HepG2 (cell line): ENCODE measurements around the gene SMAD3.

ENCODE experiments used
- BCL6 ChIP-seq: IDR thresholded peaks from 2 replicates; pipeline ENCODE4 v1.6.1; 2016; ENCODE audit warnings: missing genetic modification reagents, missing compliant biosample characterization
- CAMTA2 ChIP-seq: sonication (generic); formaldehyde crosslinking; IDR thresholded peaks from 2 replicates; pipeline ENCODE4 v1.4.0; 2020; ENCODE audit warnings: mild to moderate bottlenecking, missing genetic modification reagents, borderline replicate concordance
- CTCF ChIP-seq: sonication (generic); formaldehyde crosslinking; IDR thresholded peaks from 2 replicates; pipeline ENCODE4 v1.5.0; 2020; ENCODE audit warnings: mild to moderate bottlenecking, missing genetic modification reagents, moderate library complexity
- EP300 ChIP-seq, 3 experiments: sonication (generic) in 1 of 3; formaldehyde crosslinking in 1 of 3; IDR thresholded peaks; 2 replicates each; pipeline versions ENCODE4 v1.5.1 to v1.6.1; 2011 to 2020; ENCODE audit warnings: low read depth in 2 of 3, low read length in 2 of 3, borderline replicate concordance in 1 of 3, improper control_type of control experiment in 1 of 3, mild to moderate bottlenecking in 1 of 3, missing genetic modification reagents in 1 of 3, moderate library complexity in 1 of 3
- ESRRA ChIP-seq: sonication (generic); formaldehyde crosslinking; IDR thresholded peaks from 2 replicates; pipeline ENCODE4 v1.5.1; 2020; ENCODE audit warnings: mild to moderate bottlenecking, low read depth, missing genetic modification reagents
- JARID2 ChIP-seq: sonication (generic); formaldehyde crosslinking; IDR thresholded peaks from 2 replicates; pipeline ENCODE4 v1.8.1; 2023; ENCODE audit warnings: missing genetic modification reagents, inconsistent platforms; ENCODE audit not compliant: insufficient replicate concordance
- KDM4B ChIP-seq: sonication (generic); formaldehyde crosslinking; IDR thresholded peaks from 2 replicates; pipeline ENCODE4 v1.4.0; 2020; ENCODE audit warnings: missing genetic modification reagents
- NBN ChIP-seq: fragments of 450-650 bp; conservative IDR thresholded peaks from 2 replicates; pipeline ENCODE4 v1.6.1; 2017
- SIN3A ChIP-seq: IDR thresholded peaks from 2 replicates; pipeline ENCODE4 v1.6.1; 2011; ENCODE audit warnings: low read depth, mild to moderate bottlenecking, control low read depth, low read length, borderline replicate concordance
- SP2 ChIP-seq: sonication (generic); formaldehyde crosslinking; IDR thresholded peaks from 2 replicates; pipeline ENCODE4 v1.5.1; 2020; ENCODE audit warnings: mild to moderate bottlenecking, missing genetic modification reagents
- ZBTB7A ChIP-seq: sonication (generic); formaldehyde crosslinking; IDR thresholded peaks from 2 replicates; pipeline ENCODE4 v1.8.0; 2022; ENCODE audit warnings: mild to moderate bottlenecking, missing genetic modification reagents
- ZNF20 ChIP-seq: sonication (generic); formaldehyde crosslinking; IDR thresholded peaks from 2 replicates; pipeline ENCODE4 v1.4.0; 2020; ENCODE audit warnings: mild to moderate bottlenecking, moderate library complexity, missing genetic modification reagents
- ZNF318 ChIP-seq: sonication (generic); formaldehyde crosslinking; IDR thresholded peaks from 2 replicates; pipeline ENCODE4 v1.4.0; 2020; ENCODE audit warnings: mild to moderate bottlenecking, missing genetic modification reagents
- ZNF704 ChIP-seq: sonication (generic); formaldehyde crosslinking; IDR thresholded peaks from 2 replicates; pipeline ENCODE4 v1.8.1; 2023; ENCODE audit warnings: mild to moderate bottlenecking, inconsistent platforms, moderate library complexity, missing genetic modification reagents, borderline replicate concordance

GRCh38 chr15:67186688-67187087, 121.3 kb downstream of the SMAD3 start:
- no peak for TF ChIP-seq CTCF (CRISPR knock-in tag)
- TF ChIP-seq BCL6 (CRISPR knock-in tag) = no peak
- no peak for TF ChIP-seq SP2 (CRISPR knock-in tag)
- TF ChIP-seq ZNF704 (CRISPR knock-in tag) = no peak
- TF ChIP-seq ZNF20 (CRISPR knock-in tag) = no peak
- TF ChIP-seq SIN3A = no peak
- TF ChIP-seq JARID2 (CRISPR knock-in tag) = no peak
- TF ChIP-seq KDM4B = no peak
- no peak for TF ChIP-seq NBN
- TF ChIP-seq ZBTB7A (CRISPR knock-in tag) = no peak
- no peak for TF ChIP-seq EP300 (IDR thresholded peaks at IDR 0.05; ENCODE audit: low read depth in 2 of 2, low read length in 2 of 2)
- TF ChIP-seq EP300 (CRISPR knock-in tag; IDR thresholded peaks at IDR 0.05; ENCODE audit: borderline replicate concordance) = no peak
- TF ChIP-seq ZNF318 (CRISPR knock-in tag) = no peak
- no peak for TF ChIP-seq CAMTA2
- TF ChIP-seq ESRRA (CRISPR knock-in tag) = no peak
